Measurements from ENCODE around the gene NCK1.

NCK1 gene

DNA sequence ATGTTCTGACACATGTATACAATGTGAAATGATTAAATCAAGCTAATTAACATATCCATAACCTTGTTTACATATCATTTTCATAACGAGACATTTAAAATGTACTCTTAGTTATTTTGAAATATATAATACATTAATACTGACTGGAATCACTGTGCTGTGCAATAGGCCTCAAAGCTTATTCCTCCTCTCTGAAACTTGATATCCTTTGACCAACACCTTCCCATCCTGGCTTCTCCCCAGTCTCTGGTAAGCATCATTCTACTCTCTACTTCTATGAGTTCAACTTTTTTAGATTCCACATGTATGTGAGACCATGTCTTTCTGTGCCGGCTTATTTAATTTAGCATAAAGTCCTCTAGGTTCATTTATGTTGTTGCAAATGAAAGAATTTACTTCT lies 48.7 kb downstream of the NCK1 start:
- DNase-seq: no peak

DNA sequence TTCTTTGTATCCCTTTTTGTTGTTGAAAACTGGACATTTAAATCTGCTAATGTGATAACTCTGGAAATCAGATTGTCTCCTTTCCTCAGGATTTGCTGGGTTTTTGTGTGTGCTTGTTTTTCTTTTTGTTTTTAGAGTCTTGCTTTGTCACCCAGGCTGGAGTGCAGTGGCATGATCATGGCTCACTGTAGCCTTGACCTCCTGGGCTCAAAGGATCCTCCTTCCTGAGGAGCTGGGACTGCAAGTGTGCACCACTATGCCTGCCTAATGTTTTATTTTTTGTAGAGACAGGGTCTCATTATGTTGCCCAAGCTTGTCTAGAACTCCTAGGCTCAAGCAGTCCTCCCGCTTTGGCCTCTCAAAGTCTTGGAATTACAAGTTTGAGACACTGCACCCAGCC lies 51.2 kb downstream of the NCK1 start:
- no peak for DNase-seq

DNA sequence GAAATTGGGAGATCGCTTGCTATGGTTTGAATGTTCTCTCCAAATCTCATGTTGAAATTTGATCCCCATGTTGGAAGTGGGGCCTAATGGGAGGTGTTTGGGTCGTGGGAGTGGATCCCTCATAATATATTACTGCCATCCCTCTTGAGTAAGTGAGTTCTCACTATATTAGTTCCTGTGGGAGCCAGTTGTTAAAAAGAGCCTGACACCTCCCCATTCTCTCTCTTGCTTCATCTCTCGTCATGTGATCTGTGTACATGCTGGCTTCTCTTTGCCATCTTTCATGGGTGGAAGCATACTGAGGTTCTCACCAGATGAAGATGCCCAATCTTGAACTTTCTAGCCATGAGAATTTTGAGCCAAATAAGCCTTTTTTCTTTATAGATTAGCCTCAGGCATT lies 52.7 kb downstream of the NCK1 start:
- no peak for DNase-seq

DNA sequence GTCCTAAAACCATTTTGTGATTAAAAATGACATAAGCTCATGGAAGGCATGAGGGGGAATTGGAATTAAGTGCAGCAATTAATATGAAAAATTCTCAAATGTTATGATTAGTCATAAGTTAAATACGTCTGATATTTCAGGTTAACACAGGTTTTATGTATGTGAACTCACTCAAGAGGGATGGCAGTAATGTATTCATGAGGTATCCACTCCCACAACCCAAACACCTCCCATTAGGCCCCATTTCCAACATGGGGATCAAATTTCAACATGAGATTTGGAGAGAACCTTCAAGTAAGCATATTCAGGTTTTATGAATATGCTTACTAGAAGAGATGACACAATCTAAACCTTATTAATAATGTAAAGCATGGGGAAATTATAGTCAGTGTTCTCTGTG lies 54.2 kb downstream of the NCK1 start:
- DNase-seq: no peak

DNA sequence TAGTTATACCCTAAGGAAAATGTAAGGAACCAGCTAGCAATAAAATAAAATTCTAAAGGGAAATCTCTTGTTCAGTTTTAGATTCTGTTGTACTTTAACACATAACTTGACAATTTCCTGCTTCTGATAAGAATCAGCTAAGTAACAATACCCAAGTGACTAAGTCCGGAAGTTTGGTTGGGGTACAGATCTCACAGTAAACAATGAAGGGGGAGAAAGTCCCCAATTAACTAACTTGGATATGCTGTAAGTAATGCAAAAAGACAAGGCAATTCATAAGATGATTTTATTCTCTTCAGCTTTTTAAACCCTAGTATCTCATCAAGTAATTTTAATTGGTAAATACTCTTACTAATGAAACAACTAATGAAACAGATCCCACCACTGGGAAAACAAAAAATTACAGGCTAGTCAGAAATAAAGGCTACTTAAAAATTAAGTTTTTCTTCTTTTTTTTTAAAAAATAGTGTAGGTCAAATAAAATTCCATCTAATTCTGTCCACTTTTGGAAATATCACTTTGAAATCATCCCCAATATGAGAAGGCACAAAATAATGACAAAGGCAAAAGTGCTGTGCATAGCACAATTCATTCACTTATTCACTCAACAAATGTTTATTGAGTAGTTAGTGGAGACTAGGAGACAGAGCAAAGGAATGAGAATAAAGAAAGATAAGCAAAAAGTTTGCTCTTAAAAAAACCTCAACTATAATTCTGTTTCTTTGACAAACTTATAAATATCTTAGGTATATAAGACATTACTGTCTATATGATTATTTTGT lies 58.0 kb downstream of the NCK1 start:
- DNase-seq: no peak

DNA sequence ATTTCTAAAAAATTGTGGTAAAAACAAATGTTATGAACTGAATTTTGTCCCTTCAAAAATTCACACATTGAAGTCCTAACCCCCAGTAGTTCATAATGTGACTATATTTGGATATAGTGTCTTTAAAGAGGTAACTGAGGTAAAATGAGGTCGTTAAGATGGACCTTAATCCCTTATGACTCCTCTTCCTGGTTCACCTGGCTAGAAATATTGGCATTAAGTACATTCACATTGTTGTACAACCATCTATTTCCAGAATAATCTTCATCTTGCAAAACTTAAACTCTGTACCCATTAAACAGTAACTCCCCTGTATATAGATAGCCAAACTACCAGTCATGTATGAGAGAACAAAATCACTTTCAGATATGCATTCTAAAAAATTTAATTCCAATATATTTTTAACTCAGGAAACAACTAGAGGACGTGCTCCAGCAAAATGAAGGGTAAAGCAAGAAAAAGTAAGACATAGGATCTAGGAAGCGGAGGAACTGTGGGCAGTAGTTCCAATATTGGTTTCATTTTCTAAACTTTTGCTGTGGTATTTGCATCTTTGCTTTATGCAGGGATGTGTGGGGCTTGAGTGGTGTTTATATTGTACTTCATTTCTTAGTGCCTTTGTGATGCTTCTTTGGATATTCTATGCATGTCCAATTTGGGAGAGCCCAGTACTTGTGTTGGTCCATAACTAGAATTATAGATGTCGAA lies 59.0 kb downstream of the NCK1 start:
- no peak for DNase-seq

DNA sequence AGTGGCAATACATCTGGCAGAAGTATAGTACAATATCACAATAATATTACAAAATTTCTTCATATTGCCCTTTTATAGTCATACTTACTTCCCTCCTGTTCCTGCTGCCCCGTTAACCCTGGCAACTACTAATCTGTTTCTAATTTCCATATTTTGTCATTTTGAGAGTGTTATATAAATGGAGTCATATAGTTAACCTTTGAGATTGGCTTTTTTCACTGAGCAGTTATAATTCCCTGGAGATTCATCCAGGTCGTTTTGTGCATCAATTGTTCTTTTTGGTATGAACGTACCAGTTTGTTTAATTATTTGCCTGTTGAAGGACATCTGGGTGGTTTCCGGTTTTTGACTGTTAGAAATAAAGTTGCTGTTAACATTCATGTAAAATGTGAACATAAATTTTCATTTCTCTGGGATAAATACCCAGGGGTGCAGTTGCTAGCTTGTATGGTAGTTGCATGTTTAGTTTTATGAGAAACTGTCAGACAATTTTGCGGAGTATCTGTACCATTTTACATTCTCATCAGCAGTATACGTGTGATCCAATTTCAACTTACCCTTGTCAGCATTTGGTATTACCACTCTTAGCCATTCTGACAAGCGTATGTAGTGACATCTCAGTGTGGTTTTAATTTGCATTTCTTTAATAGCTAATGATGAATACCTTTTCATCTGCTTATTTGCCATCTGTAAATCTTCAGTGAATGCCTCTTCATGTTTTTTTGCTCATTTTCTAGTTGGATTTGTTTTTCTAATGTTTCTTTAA lies 63.6 kb downstream of the NCK1 start:
- no peak for DNase-seq

DNA sequence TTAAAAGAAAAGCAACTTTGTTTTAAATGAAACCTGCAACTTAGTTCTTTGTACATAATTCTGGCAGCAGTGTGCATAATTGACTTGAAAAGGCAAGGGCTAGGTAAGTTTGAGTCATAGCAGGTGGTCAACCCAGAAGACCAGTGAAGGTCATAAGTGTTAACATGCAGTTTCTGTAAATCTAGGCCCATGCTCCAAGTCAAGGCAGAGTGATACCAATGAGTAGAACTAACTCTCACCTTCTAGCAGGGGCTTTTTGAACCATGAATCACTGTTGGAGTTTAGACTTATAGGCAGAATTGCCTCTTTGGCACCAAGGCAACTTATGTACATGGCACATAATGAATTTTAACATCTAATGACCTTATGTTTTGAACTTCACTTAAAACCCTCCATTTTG lies 66.2 kb downstream of the NCK1 start:
- no peak for DNase-seq

DNA sequence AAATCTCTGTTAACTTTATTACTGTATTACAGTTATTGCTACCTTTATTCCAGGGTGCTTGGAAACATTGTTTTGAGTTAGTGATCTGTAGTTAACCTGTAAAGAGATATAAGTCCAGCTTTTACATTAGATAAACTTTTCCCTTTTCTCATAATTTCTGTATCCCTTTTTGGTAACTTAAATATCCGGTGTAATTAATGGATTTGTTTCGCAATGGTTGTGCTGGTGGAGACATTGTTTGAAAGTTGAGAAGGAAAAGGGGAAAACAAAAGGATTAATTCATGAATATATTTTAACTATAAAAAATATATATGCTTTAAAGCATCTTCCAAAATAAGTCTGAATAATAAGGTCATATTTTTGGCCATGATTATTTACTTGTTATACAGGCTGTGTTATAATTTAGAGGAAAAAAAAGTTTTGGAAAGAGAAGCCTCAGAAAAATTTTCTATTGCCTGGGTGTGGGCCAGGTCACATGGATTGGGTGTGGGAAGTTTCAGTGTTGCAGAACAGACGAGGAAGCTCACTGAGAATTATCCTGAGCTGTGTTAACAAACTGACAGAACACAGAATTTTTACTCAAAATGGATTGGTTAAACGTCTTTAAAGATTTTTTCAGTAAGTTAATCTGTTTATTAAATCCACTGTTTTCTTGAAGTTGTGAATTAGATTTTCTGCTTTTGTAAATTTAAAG lies 68.1 kb downstream of the NCK1 start:
- no peak for DNase-seq

DNA sequence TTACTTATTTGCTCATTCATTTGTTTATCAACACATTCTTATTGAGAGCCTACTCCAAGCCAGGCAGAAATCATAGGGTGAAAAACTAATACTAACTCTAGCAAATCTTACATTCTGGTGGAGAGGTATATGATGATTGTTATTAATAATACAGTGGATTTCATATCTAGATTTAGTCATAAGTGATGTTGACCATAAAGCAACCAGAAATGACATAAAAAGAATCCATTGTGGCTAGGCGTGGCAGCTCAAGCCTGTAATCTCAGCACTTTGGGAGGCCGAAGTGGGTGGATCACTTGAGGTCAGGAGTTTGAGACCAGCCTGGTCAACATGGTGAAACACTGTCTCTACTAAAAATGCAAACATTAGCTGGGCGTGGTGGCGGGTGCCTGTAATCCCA lies 69.6 kb downstream of the NCK1 start:
- DNase-seq: no peak

DNA sequence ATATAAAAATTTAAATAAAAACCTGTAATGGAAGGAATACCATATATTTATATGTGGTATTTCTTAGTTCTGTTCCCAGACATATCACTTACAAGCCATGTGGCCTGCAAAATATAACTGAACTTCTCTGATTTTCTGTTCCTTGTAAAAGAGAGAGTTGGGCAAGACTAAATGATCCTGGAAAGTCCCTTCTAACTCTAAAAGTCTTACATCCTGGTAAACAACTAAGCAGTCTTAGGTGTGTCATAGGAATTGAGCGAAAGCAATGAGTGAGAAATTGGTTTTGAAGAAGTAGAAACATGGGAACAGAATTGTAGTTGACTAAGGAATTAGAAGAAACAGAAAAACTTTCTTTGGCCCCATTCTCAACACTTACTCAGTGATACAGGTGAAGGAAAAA lies 70.5 kb downstream of the NCK1 start:
- no peak for DNase-seq

DNA sequence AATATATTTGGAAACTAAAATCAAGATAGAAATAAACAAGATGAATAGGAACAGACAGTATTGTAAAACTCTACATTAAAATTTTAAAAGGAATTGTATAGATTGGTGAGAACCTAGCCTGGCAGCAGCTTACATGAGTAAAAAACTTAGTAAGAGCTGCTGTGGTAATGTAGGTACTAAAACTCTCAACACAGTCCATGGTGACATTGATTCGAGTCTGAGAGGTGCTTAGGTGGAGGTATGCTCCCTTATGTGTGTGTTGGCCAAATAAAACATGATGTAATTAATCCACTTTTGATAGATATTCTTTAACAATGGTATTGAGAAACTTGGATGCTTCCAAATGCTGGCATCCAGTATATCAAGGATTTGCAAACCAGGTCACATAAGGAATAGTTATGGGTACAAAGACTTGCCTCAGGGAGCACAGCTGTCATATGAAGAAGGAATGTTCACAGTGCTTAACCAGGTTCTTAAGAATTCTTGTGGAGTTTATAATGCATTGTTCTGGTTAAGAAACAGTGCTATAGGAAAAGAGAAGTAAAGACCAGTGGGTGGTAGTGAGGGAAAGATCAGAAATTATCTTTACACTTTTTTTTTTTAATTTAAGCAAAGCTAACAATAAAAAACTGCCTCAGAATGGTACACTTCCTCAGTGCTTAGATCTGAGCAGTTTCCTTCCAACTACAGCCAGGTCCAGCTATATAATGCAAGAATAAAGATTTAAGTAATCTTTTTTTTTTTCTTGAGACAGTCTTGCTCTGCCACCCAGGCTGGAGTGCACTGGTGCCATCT lies 71.2 kb downstream of the NCK1 start:
- no peak for DNase-seq

DNA sequence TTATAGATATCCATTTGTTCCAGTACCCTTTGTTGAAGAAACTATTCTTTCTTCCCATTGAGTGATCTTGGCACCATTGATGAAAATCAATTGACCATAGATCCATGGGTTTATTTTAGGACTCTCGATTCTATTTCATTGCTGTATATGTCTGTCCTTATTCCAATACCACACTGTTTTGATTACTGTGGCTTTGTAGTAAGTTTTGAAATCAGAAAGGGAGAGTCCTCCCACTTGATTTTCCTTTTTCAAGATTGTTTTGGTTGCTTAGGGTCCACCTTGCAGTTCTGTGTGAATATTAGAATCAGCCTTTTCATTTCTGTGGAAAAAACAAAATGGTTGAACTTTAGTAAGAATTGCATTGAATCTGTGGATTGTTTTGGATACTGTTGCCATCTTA lies 75.2 kb downstream of the NCK1 start:
- DNase-seq: no peak

DNA sequence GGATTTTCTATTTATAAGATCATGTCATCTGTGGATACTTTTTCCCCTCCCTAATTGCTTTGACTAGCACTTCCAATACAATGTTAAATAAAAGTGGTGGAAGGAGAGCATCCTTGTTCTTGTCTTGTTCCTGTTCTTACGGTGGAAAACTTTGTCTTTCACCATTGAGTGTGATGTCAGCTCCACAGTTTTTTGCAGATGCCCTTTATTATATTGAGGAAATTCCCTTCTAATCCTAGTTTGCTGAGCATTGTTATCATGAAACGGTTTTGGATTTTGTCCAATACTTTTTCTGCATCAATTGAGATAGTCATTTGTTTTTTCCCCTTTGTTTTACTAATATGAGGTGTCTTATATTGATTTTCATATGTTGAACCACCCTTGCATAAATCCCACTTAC lies 75.8 kb downstream of the NCK1 start:
- DNase-seq: no peak

DNA sequence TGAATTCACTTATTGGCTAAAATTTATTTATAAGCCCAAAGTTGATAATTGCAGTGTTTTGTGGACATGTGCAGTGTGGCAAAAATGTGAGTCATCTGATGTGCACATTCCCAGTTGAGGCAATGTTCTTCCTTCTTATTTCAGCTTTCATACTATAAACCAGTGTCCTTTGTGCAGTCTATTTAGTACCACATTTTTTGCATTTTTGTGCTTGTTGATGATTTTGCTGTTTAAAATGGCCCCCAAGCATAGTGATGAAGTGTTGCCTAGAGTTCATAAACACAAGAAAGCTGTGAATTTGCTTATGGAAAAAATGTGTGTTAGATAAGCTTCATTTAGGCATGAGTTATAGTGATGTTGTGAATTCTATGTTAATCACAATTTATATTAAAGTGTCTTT lies 76.3 kb downstream of the NCK1 start:
- DNase-seq: no peak

DNA sequence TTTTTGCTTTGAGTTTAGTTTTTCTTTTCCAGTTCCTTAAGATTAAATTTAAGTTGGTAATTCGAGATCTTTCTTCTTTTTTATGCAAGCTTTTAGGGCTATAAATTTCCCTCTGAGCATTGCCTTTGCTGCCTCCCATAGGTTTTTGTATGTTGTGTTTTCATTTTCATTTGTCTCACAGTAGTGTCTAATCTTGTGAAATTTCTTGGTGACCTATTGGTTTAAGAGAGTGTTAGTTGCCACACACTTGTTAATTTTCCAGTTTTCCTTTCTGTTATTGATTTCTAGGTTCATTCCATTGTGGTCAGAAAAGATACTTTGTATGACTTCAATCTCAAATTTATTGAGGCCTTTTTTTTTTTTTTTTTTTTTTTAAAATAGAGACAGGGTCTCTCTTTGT lies 77.5 kb downstream of the NCK1 start:
- no peak for DNase-seq

DNA sequence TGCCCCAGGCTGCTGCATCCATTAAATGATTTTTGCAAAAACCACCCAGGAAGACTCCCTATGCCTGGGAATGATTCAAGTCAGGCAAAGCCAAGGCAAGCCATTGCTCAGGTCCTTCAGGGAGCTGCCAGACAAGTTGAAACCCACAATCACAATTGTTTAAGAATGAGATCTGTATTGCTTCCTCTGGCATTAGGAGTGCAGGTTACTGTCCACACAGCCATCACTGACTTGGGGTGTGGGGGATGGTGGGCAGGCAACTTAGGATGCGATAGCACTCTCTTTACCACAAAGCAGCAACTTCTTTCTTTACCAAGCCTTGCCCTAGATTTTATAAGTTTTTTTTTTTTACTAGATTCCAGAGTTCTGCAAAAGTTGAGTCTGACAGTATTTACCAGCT lies 80.8 kb downstream of the NCK1 start:
- DNase-seq: no peak

DNA sequence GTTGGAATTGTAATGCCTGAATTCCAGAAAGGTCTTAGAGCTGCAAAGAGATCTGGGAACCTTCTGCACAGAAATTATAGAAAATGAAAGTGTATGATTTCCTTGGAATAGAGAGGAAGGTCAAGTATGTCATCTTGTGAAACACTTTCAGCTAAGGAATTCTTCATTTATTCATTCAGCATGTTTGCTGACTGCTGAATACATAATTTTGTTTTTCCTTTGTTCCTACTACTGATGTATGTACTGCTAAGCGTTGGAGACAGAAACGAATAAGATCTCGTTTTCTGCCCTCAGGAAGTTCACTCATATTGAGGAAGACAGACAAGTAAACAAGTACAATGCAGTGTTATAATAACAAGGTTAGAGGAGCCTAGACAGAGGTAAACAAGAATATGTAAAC lies 81.4 kb downstream of the NCK1 start:
- DNase-seq: no peak

DNA sequence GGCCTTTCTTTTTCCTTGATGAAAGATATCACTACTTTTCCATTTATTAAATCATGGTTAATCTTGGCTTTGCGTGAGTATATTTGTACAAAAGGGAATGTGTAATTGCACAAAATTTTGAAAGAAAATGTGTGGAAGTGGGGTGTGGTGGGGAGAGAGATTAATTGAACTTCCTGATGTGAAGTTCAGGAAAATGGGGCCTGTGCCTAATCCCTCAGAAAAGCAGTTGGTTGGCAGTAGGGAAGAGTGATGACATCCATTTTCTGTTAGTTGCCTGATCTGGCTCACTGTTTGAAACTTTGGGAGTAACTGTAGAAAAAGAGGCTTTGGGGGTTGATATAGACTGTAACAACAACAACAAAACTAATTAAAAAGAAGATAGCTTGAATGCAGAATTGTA lies 85.0 kb downstream of the NCK1 start:
- no peak for DNase-seq

DNA sequence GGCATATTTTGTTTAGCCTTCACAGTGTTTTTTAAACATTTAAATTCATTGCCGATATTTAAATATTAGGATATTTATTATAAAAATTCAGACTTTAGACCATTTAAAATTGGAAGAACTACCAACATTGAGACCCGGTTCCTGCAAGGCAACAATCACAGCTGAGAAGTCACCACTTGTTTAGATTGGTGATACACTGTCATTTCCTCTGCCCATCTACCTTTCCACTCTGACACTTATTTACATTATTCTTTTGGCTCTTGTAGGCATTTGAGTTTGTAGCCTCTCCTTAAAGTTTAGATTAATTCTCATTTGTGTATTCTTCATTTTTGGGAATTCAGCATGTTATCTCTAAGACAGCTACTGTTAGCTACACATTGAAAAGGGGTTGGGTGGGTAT lies 85.5 kb downstream of the NCK1 start:
- DNase-seq: no peak

DNA sequence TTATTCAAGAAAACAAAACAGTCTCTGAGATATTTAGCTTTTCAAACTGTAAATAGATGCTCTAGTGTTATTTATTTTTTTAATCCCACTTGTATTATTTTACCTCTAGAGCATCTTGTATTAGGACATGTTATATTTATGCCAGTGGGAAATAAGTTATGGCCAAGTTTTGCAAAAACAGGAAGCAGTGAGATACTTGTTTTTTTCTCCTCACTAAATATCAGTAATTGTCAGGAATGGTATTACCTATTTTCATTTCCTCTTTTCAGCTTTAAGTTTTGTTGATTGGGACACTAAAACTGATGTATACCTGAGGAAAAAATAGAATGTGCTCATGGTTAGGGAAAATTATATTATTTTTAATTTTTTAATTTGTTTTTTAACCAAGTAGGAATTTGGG lies 87.1 kb downstream of the NCK1 start:
- DNase-seq: no peak

DNA sequence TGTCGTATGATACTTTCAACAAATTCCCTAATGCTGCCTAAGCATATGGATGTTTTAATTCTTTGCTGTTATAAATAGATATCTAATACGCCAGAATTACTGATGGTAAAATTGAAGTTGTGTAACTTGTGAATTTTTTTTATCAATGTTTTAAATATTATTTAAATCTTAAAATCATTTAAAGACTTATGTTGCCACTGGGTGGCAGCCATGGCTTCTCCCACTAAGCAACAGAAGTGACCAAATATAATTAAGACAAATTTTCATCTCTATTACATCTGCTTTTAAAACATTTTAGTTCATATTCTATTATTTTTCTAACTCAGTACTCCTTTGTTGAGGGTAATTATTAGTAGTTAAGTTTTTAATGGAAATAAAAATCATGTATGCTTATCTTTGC lies 87.7 kb downstream of the NCK1 start:
- no peak for DNase-seq

DNA sequence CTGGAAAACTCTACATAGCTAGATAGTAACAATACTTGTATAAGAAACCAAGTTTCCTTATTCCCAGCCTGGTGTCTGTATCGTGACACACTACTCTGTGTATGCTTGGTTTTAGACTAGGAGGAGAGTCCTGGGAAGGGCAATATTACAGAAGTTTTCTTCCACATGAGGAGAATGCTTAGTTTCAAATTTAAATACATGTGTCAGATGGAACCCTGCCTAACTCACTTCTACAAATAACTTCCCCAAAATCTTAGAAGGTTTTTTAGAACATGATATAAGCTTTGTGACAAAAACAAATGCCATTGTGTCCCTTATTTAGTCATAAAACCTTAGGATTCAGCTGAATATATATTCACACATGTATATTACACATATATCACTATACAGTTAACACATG lies 88.6 kb downstream of the NCK1 start:
- no peak for DNase-seq

Data from NCI-H82 (cell line).